ENCODE results near the gene ARID2. TPM values are rescaled to one million over a fixed set of nuclear protein-coding genes. Genes with fewer than 3 reads are reported as not detected.
A peak's percentile ranks its signal among the peaks of the same experiment; 100 is the strongest.

ARID2 gene
- total and polyA plus RNA-seq, 9 of the 15 experiments (the other 6 are each of a cell fraction or from before 2014, with no cell fraction given), result 13.4 to 41.6 (median 29.4) TPM

GRCh38 chr12:45728630-45729232 is 775 bp upstream of the ARID2 start (continued):
- TF ChIP-seq NFRKB (IDR thresholded peaks at IDR 0.05; ENCODE audit: low read depth), result peak; percentile 49; the same call in 1 of the 2 replicates
- TF ChIP-seq ATF7 (IDR thresholded peaks at IDR 0.05), result peak; percentile 91
- peak; percentile 18; the same call in 1 of the 2 replicates for TF ChIP-seq SMARCE1 (IDR thresholded peaks at IDR 0.05)
- TF ChIP-seq ZNF511 (CRISPR knock-in tag; IDR thresholded peaks at IDR 0.05), result peak; percentile 83
- TF ChIP-seq TAF9B (IDR thresholded peaks at IDR 0.05; ENCODE audit: partially characterized antibody), result peak; percentile 90
- TF ChIP-seq CBFA2T2 (conservative IDR thresholded peaks at IDR 0.05), result no peak
- peak; percentile 38 for TF ChIP-seq HDAC3 (IDR thresholded peaks at IDR 0.05; ENCODE audit: borderline replicate concordance, partially characterized antibody)
- TF ChIP-seq TOE1 (IDR thresholded peaks at IDR 0.05; ENCODE audit: borderline replicate concordance), result peak; percentile 83
- no peak for TF ChIP-seq TOE1 (CRISPR knock-in tag; IDR thresholded peaks at IDR 0.05; ENCODE audit: borderline replicate concordance, low read depth)
- TF ChIP-seq PRDM10 (IDR thresholded peaks at IDR 0.05; ENCODE audit: partially characterized antibody), result peak; percentile 85
- peak; percentile 89 for TF ChIP-seq SMAD4 (CRISPR knock-in tag; conservative IDR thresholded peaks at IDR 0.05)
- peak; percentile 93 for TF ChIP-seq RB1 (IDR thresholded peaks at IDR 0.05; ENCODE audit: low read depth)
- no peak for TF ChIP-seq IFI16 (CRISPR knock-in tag; IDR thresholded peaks at IDR 0.05)
- peak; percentile 92 for TF ChIP-seq HNRNPL (IDR thresholded peaks at IDR 0.05; ENCODE audit: low read depth, low read length)
- peak; percentile 86 for TF ChIP-seq CREM (IDR thresholded peaks at IDR 0.05; ENCODE audit: low read depth)
- TF ChIP-seq MYC (IDR thresholded peaks at IDR 0.05; ENCODE audit: low read depth, low read length), result peak; percentile 89
- TF ChIP-seq MYC (CRISPR knock-in tag; IDR thresholded peaks at IDR 0.05; ENCODE audit: borderline replicate concordance, low read depth), result no peak
- TF ChIP-seq GATAD2B (IDR thresholded peaks at IDR 0.05; ENCODE audit: borderline replicate concordance), result peak; percentile 73
- peak; percentile 75 for TF ChIP-seq HDAC2 (IDR thresholded peaks at IDR 0.05)
- TF ChIP-seq XRCC5 (IDR thresholded peaks at IDR 0.05; ENCODE audit: low read depth, low read length), result peak; percentile 93
- no peak for TF ChIP-seq MTA1 (IDR thresholded peaks at IDR 0.05; ENCODE audit: borderline replicate concordance)
- peak; percentile 22; the same call in 1 of the 2 replicates for TF ChIP-seq JUN (IDR thresholded peaks at IDR 0.05; ENCODE audit: borderline replicate concordance, low read depth, low read length)
- TF ChIP-seq JUN (CRISPR knock-in tag; IDR thresholded peaks at IDR 0.05; ENCODE audit: borderline replicate concordance), result no peak
- peak; percentile 98 for TF ChIP-seq HMGN3 (IDR thresholded peaks at IDR 0.05; ENCODE audit: borderline replicate concordance, extremely low read depth, insufficient read length, low read depth, low read length)
- TF ChIP-seq MAFF (IDR thresholded peaks at IDR 0.05; ENCODE audit: low read length), result no peak
- peak; percentile 84 for TF ChIP-seq GABPB1 (CRISPR knock-in tag; IDR thresholded peaks at IDR 0.05)
- peak; percentile 72 for TF ChIP-seq CGGBP1 (CRISPR knock-in tag; IDR thresholded peaks at IDR 0.05)
- TF ChIP-seq HNRNPH1 (optimal IDR thresholded peaks at IDR 0.05; ENCODE audit: low read depth, low read length), result peak; percentile 73
